NT2/D1 (cell line): ENCODE measurements around the gene CCPG1.
"Not testable (repeated sequence)": the region's sequence is repeated elsewhere in the genome, so short reads cannot be mapped to it uniquely, and the experiment has no call there.

Source experiments
- DNase-seq: peaks from one replicate; pipeline ENCODE4 v3.0.0-alpha.2; 2011; ENCODE audit warnings: low read depth, low spot score
- H3K27me3 ChIP-seq: 2 replicates; pipeline ENCODE4 v1.6.0; 2011; ENCODE audit warnings: mild to moderate bottlenecking; ENCODE audit not compliant: insufficient read length, insufficient read depth
- H3K36me3 ChIP-seq: 2 replicates; pipeline ENCODE4 v1.6.1; 2011; ENCODE audit warnings: mild to moderate bottlenecking, low read length, mixed read lengths; ENCODE audit not compliant: insufficient read depth, insufficient read length
- H3K4me1 ChIP-seq: 2 replicates; pipeline ENCODE4 v1.5.1; 2011; ENCODE audit not compliant: insufficient read depth, insufficient read length
- H3K4me3 ChIP-seq: 2 replicates; pipeline ENCODE4 v1.5.1; 2011; ENCODE audit warnings: low read depth; ENCODE audit not compliant: insufficient read length
- H3K9ac ChIP-seq: 2 replicates; pipeline ENCODE4 v1.6.0; 2011; ENCODE audit warnings: low read depth; ENCODE audit not compliant: insufficient read length
- H3K9me3 ChIP-seq: 2 replicates; pipeline ENCODE4 v1.5.1; 2011; ENCODE audit warnings: mild to moderate bottlenecking, low read length; ENCODE audit not compliant: insufficient read depth
- SUZ12 ChIP-seq: IDR thresholded peaks from 2 replicates; pipeline ENCODE4 v1.6.1; 2011; ENCODE audit not compliant: insufficient read length, insufficient read depth; ENCODE audit errors: extremely low read depth
- YY1 ChIP-seq: IDR thresholded peaks from 2 replicates; pipeline ENCODE4 v1.6.1; 2011; ENCODE audit not compliant: insufficient read length, insufficient read depth
- ZNF274 ChIP-seq: IDR thresholded peaks from 2 replicates; pipeline ENCODE4 v1.6.1; 2011; ENCODE audit warnings: mild to moderate bottlenecking, low read depth, low read length

Gene CCPG1

GRCh38 chr15:55422089-55422488 is 13.9 kb upstream of the CCPG1 start:
- TF ChIP-seq YY1 (no peak), ZNF274 (no peak), SUZ12 (no peak)
- no peak overlapping the region for H3K4me3 ChIP-seq
- H3K4me1 ChIP-seq, result no peaks in the 10 kb centered on the region
- no peak for DNase-seq
- no peak overlapping the region for H3K9ac ChIP-seq
- H3K36me3 ChIP-seq, result no peaks in the 10 kb centered on the region
- H3K9me3 ChIP-seq, result no peaks in the 10 kb centered on the region; the same call in 1 of the 2 replicates
- H3K27me3 ChIP-seq, result no peaks in the 10 kb centered on the region

- no peaks in the 10 kb centered on the region for H3K36me3 ChIP-seq
- no peak for DNase-seq
- H3K4me1 ChIP-seq, result no peaks in the 10 kb centered on the region
- no peaks in the 10 kb centered on the region for H3K9me3 ChIP-seq
- H3K27me3 ChIP-seq, result no peaks in the 10 kb centered on the region
- H3K4me3 ChIP-seq, result no peak overlapping the region
- no peak overlapping the region for H3K9ac ChIP-seq
- TF ChIP-seq YY1, result no peak
- no peak for TF ChIP-seq ZNF274
- TF ChIP-seq SUZ12, result no peak
These were observed 12.2 kb upstream of the CCPG1 start for GRCh38 chr15:55420171-55420866.

GRCh38 chr15:55417678-55418077 is 9.5 kb upstream of the CCPG1 start:
- not testable (repeated sequence) for H3K4me3 ChIP-seq, DNase-seq, H3K4me1 ChIP-seq, H3K9me3 ChIP-seq, H3K36me3 ChIP-seq, H3K9ac ChIP-seq, H3K27me3 ChIP-seq

GRCh38 chr15:55408976-55409375 is 817 bp upstream of the CCPG1 start:
- Histone ChIP-seq H3K4me3 (peak overlapping the region; percentile 52), H3K9ac (peak overlapping the region; percentile 57)
- DNase-seq, result peak; percentile 1
- H3K36me3 ChIP-seq, H3K9me3 ChIP-seq, H3K4me1 ChIP-seq, H3K27me3 ChIP-seq: not testable (repeated sequence)

- DNase-seq, result no peak
- Histone ChIP-seq H3K27me3 (no peaks in the 10 kb centered on the region), H3K4me3 (peak overlapping the region; percentile 72), H3K36me3 (no peaks in the 10 kb centered on the region), H3K9me3 (no peaks in the 10 kb centered on the region), H3K4me1 (no peaks in the 10 kb centered on the region), H3K9ac (peak overlapping the region; percentile 87)
- TF ChIP-seq YY1 (no peak), SUZ12 (no peak), ZNF274 (no peak)
These were observed 604 bp downstream of the CCPG1 start for GRCh38 chr15:55407498-55408011.

GRCh38 chr15:55403531-55403930 is 4.6 kb downstream of the CCPG1 start:
- DNase-seq, result no peak
- H3K36me3 ChIP-seq, result no peaks in the 10 kb centered on the region
- H3K9me3 ChIP-seq, result no peaks in the 10 kb centered on the region
- H3K4me3 ChIP-seq, result no peak overlapping the region
- no peaks in the 10 kb centered on the region for H3K4me1 ChIP-seq
- H3K9ac ChIP-seq, result no peak overlapping the region
- no peaks in the 10 kb centered on the region for H3K27me3 ChIP-seq
- TF ChIP-seq ZNF274 (no peak), YY1 (no peak), SUZ12 (no peak)

GRCh38 chr15:55402707-55403106 is 5.5 kb downstream of the CCPG1 start:
- Histone ChIP-seq H3K4me1 (no peaks in the 10 kb centered on the region), H3K9me3 (no peaks in the 10 kb centered on the region), H3K4me3 (no peak overlapping the region), H3K9ac (no peak overlapping the region), H3K27me3 (no peaks in the 10 kb centered on the region), H3K36me3 (no peaks in the 10 kb centered on the region)
- no peak for DNase-seq
- no peak for TF ChIP-seq ZNF274
- no peak for TF ChIP-seq SUZ12
- TF ChIP-seq YY1, result no peak
